Hepatocyte (in vitro differentiated cells): ENCODE results near the gene GRAP2.

Experiments
- EZH2 ChIP-seq: fragments of 200-600 bp; sonication (generic); IDR thresholded peaks from 2 replicates; pipeline ENCODE4 v1.6.1; 2016; ENCODE audit warnings: antibody characterized with exemption, mild to moderate bottlenecking, borderline replicate concordance
- EZH2phosphoT487 ChIP-seq: fragments of 200-600 bp; sonication (generic); IDR thresholded peaks from one replicate; pipeline ENCODE4 v1.6.1; 2018; ENCODE audit warnings: antibody characterized with exemption, mild to moderate bottlenecking, low read depth, moderate library complexity; ENCODE audit not compliant: unreplicated experiment, severe bottlenecking
- TF ChIP-seq, protein P1 (sequence below): fragments of 200-600 bp; sonication (generic); IDR thresholded peaks from 2 replicates; pipeline ENCODE4 v1.5.1; 2016; ENCODE audit warnings: antibody characterized with exemption, mild to moderate bottlenecking; ENCODE audit not compliant: poor library complexity

DNA sequence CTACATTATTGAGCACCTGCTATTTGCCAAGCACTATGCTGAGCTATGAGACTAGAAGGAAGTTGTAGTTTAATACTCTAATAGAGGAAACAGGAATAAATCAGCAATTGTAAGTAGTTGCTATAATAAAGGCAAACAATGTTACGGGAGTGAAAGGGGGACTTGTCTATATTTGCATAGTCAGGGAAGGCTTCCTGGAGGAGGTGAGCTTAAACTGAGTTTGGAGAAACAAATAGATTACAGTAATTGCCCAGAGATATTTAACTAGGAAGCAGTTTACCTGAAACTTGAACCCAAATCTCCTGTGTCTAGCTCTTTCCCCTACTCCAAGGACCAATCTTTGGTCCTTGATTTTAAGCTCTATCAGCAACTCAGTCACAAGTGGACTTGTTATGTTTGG is 5.2 kb upstream of the GRAP2 start:
- TF ChIP-seq, protein P1, sequence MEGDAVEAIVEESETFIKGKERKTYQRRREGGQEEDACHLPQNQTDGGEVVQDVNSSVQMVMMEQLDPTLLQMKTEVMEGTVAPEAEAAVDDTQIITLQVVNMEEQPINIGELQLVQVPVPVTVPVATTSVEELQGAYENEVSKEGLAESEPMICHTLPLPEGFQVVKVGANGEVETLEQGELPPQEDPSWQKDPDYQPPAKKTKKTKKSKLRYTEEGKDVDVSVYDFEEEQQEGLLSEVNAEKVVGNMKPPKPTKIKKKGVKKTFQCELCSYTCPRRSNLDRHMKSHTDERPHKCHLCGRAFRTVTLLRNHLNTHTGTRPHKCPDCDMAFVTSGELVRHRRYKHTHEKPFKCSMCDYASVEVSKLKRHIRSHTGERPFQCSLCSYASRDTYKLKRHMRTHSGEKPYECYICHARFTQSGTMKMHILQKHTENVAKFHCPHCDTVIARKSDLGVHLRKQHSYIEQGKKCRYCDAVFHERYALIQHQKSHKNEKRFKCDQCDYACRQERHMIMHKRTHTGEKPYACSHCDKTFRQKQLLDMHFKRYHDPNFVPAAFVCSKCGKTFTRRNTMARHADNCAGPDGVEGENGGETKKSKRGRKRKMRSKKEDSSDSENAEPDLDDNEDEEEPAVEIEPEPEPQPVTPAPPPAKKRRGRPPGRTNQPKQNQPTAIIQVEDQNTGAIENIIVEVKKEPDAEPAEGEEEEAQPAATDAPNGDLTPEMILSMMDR: no peak
- TF ChIP-seq EZH2 (no peak), EZH2phosphoT487 (no peak)
